IMR-90 (cell line): ENCODE data around the gene S100A12. TPM values are rescaled to one million over a fixed set of nuclear protein-coding genes. Genes with fewer than 3 reads are reported as not detected.

Source experiments
- ATAC-seq: fragments of 200-7000 bp; cut with Tn5 transposase; 2 replicates; pipeline ENCODE4 v1.9.1; 2020; ENCODE audit warnings: low read depth, mild to moderate bottlenecking, moderate library complexity
- BruUV-seq: library from RNA; stranded (reverse); fragments of 400-500 nt; replicated peaks from 2 replicates; lab custom pipeline; 2021; lab: Mats Ljungman, UMichigan
- CTCF ChIA-PET: fragments of 300-600 bp; formaldehyde crosslinking; extraction: SDS; loops from one replicate; lab custom pipeline; 2021; ENCODE audit warnings: antibody characterized with exemption; lab: Yijun Ruan, JAX
- POLR2A ChIA-PET: fragments of 300-600 bp; sonication (Branson Sonifier 250); formaldehyde crosslinking; loops from one replicate; lab custom pipeline; 2022; ENCODE audit warnings: antibody characterized with exemption; ENCODE audit not compliant: unreplicated experiment; lab: Charles Lee
- DNase-seq: peaks from one replicate; pipeline ENCODE4 v3.0.0; 2013
- H2AFZ ChIP-seq: replicated peaks from 2 replicates; pipeline ENCODE3; 2013; ENCODE audit warnings: low read length, mild to moderate bottlenecking; ENCODE audit not compliant: poor library complexity
- H2AK5ac ChIP-seq: 2 replicates; pipeline ENCODE4 v1.6.1; 2013; ENCODE audit warnings: low read depth, low read length, inconsistent platforms
- H2AK9ac ChIP-seq: replicated peaks from 2 replicates; pipeline ENCODE3; 2013; ENCODE audit warnings: mild to moderate bottlenecking, low read depth, low read length, moderate library complexity; ENCODE audit not compliant: poor library complexity
- H2BK120ac ChIP-seq: 2 replicates; pipeline ENCODE4 v1.6.1; 2013; ENCODE audit warnings: low read depth, low read length, inconsistent platforms
- H2BK15ac ChIP-seq: 3 replicates; pipeline ENCODE4 v1.6.1; 2013; ENCODE audit warnings: low read depth, low read length, inconsistent platforms
- H2BK20ac ChIP-seq: 2 replicates; pipeline ENCODE4 v1.6.1; 2013; ENCODE audit warnings: low read depth, mild to moderate bottlenecking, inconsistent platforms, low read length, moderate library complexity
- H2BK5ac ChIP-seq: 2 replicates; pipeline ENCODE4 v1.6.1; 2013; ENCODE audit warnings: mild to moderate bottlenecking, low read depth, low read length, inconsistent platforms; ENCODE audit not compliant: poor library complexity, severe bottlenecking
- H3K14ac ChIP-seq: replicated peaks from 2 replicates; pipeline ENCODE4 v1.6.1; 2013; ENCODE audit warnings: low read depth, low read length, inconsistent platforms
- H3K18ac ChIP-seq: 2 replicates; pipeline ENCODE4 v1.6.1; 2013; ENCODE audit warnings: low read depth, low read length, control low read depth
- H3K23ac ChIP-seq: 2 replicates; pipeline ENCODE4 v1.6.1; 2013; ENCODE audit warnings: low read depth, low read length, inconsistent platforms
- H3K27ac ChIP-seq: 2 replicates; pipeline ENCODE4 v1.5.1; 2013; ENCODE audit warnings: mild to moderate bottlenecking, control low read depth, low read length; ENCODE audit not compliant: insufficient read depth
- H3K27me3 ChIP-seq: 2 replicates; pipeline ENCODE4 v1.6.1; 2013; ENCODE audit warnings: low read length; ENCODE audit not compliant: control insufficient read depth, insufficient read depth
- H3K36me3 ChIP-seq: 2 replicates; pipeline ENCODE4 v1.6.1; 2013; ENCODE audit warnings: low read length, mixed read lengths; ENCODE audit not compliant: control insufficient read depth, insufficient read depth
- H3K4ac ChIP-seq: 2 replicates; pipeline ENCODE4 v1.6.1; 2013; ENCODE audit warnings: low read depth, low read length, inconsistent platforms
- H3K4me1 ChIP-seq: 2 replicates; pipeline ENCODE4 v1.6.1; 2013; ENCODE audit warnings: low read length, mixed read lengths; ENCODE audit not compliant: control insufficient read depth, insufficient read depth
- H3K4me2 ChIP-seq: 2 replicates; pipeline ENCODE4 v1.6.1; 2013; ENCODE audit warnings: low read depth, mild to moderate bottlenecking, control low read depth, low read length, moderate library complexity
- H3K4me3 ChIP-seq: 2 replicates; pipeline ENCODE4 v1.5.1; 2013; ENCODE audit warnings: low read depth, mild to moderate bottlenecking, control low read depth, low read length, moderate library complexity; ENCODE audit not compliant: insufficient read depth
- H3K56ac ChIP-seq: 2 replicates; pipeline ENCODE4 v1.6.1; 2013; ENCODE audit warnings: low read length, inconsistent platforms; ENCODE audit not compliant: insufficient read depth; ENCODE audit errors: extremely low read depth
- H3K79me1 ChIP-seq, 2 experiments: 2 replicates each; pipeline ENCODE4 v1.6.1; 2013; ENCODE audit warnings: low read length in 2 of 2, inconsistent platforms in 1 of 2, low read depth in 1 of 2
- H3K9ac ChIP-seq: 2 replicates; pipeline ENCODE4 v1.6.1; 2013; ENCODE audit warnings: low read depth, low read length, control low read depth
- H3K9me1 ChIP-seq: 2 replicates; pipeline ENCODE4 v1.6.1; 2013; ENCODE audit warnings: low read length, inconsistent platforms; ENCODE audit not compliant: insufficient read depth
- H3K9me3 ChIP-seq: 2 replicates; pipeline ENCODE4 v1.6.1; 2013; ENCODE audit warnings: low read length; ENCODE audit not compliant: control insufficient read depth, insufficient read depth
- H4K20me1 ChIP-seq: 2 replicates; pipeline ENCODE4 v1.6.1; 2013; ENCODE audit warnings: low read length, inconsistent platforms; ENCODE audit not compliant: insufficient read depth
- H4K5ac ChIP-seq: 2 replicates; pipeline ENCODE4 v1.6.1; 2013; ENCODE audit warnings: mild to moderate bottlenecking, low read depth, low read length, control low read depth
- H4K8ac ChIP-seq, 2 experiments: 2 replicates each; pipeline ENCODE4 v1.6.1; 2013; ENCODE audit warnings: low read depth in 2 of 2, low read length in 2 of 2, control low read depth in 1 of 2, inconsistent platforms in 1 of 2
- H4K91ac ChIP-seq: 2 replicates; pipeline ENCODE4 v1.6.1; 2013; ENCODE audit warnings: low read depth, low read length, inconsistent platforms; ENCODE audit not compliant: insufficient read depth
- CHD1 ChIP-seq: IDR thresholded peaks from 2 replicates; pipeline ENCODE4 v1.6.1; 2012; ENCODE audit warnings: low read depth, low read length, improper control_type of control experiment
- CTCF ChIP-seq: conservative IDR thresholded peaks from 2 replicates; pipeline ENCODE4 v1.5.1; 2012; ENCODE audit warnings: mild to moderate bottlenecking, low read depth, low read length, improper control_type of control experiment
- FOS ChIP-seq: fragments of 150-350 bp; IDR thresholded peaks from 2 replicates; pipeline ENCODE4 v1.6.1; 2016; ENCODE audit warnings: low read depth, low read length
- MAZ ChIP-seq: IDR thresholded peaks from 2 replicates; pipeline ENCODE4 v1.6.1; 2012; ENCODE audit warnings: low read depth, mild to moderate bottlenecking, low read length, improper control_type of control experiment, moderate library complexity, borderline replicate concordance
- NFE2L2 ChIP-seq: fragments of 150-350 bp; IDR thresholded peaks from 2 replicates; pipeline ENCODE4 v1.6.1; 2016; ENCODE audit warnings: low read depth, mild to moderate bottlenecking, low read length
- RAD21 ChIP-seq: IDR thresholded peaks from 2 replicates; pipeline ENCODE4 v1.6.1; 2012; ENCODE audit warnings: low read length, improper control_type of control experiment
- RFX5 ChIP-seq: IDR thresholded peaks from 2 replicates; pipeline ENCODE4 v1.8.0; 2012; ENCODE audit warnings: low read depth, mild to moderate bottlenecking, low read length, moderate library complexity
- WGBS, 2 experiments: methylation state at CpG; one replicate each; pipeline versions ENCODE4 v1.1.5 to v1.1.7; 2013; ENCODE audit warnings: missing lambda C conversion rate in 2 of 2; ENCODE audit not compliant: insufficient read length in 1 of 2; ENCODE audit errors: extremely low coverage in 2 of 2; 5-methylcytosine and 5-hydroxymethylcytosine counted together
- dilution Hi-C: fragments of 300-500 bp; cut with HindIII; formaldehyde crosslinking; loops from one replicate; pipeline ENCODE4 v1.14.3; 2018; ENCODE audit warnings: low sequenced_read_pairs; ENCODE audit not compliant: unreplicated experiment
- in situ Hi-C: fragments of 300-500 bp; cut with MboI; formaldehyde crosslinking; loops from 3 replicates; pipeline ENCODE4 v1.14.3; 2019; ENCODE audit warnings: low sequenced_read_pairs, inconsistent platforms, mixed read lengths
- intact Hi-C: fragments of 100-400 bp; cut with micrococcal nuclease; formaldehyde crosslinking; loops from 2 replicates; pipeline ENCODE4 v1.10.0; 2022
- polyA plus RNA-seq, 3 experiments: library from polyadenylated mRNA; depleted of rRNA; stranded (reverse); fragments of >200 nt; gene quantifications; 2 replicates each; pipeline ENCODE4 v1.2.3, GENCODE V29; 2012; ENCODE audit warnings: low replicate concordance in 1 of 3
- total RNA-seq: library from RNA; depleted of rRNA; stranded (reverse); fragments of >200 nt; gene quantifications from 2 replicates; pipeline ENCODE4 v1.2.3, GENCODE V29; 2012

S100A12 gene
- total and polyA plus RNA-seq, 2 of the 4 experiments (the other 2 are of a cell fraction) = not detected

GRCh38 chr1:153392258-153392657 is 16.8 kb upstream of the S100A12 start:
- Histone ChIP-seq H3K9me3 (no peaks in the 10 kb centered on the region), H3K4me2 (no peak overlapping the region), H3K14ac (no peak overlapping the region), H3K56ac (no peak overlapping the region), H2BK5ac (no peak overlapping the region), H2BK15ac (no peak overlapping the region), H4K20me1 (no peaks in the 10 kb centered on the region), H3K18ac (no peak overlapping the region), H3K4me1 (no peaks in the 10 kb centered on the region), H4K91ac (no peak overlapping the region), H2BK20ac (no peak overlapping the region), H4K5ac (no peak overlapping the region), H2BK120ac (no peak overlapping the region), H3K9ac (no peak overlapping the region), H3K4me3 (no peak overlapping the region), H2AK9ac (no peak overlapping the region), H3K4ac (no peak overlapping the region), H3K27me3 (peaks cover 3% of the 10 kb centered on the region; the same call in 1 of the 2 replicates), H3K36me3 (no peaks in the 10 kb centered on the region), H3K27ac (no peak overlapping the region), H2AK5ac (no peak overlapping the region), H4K8ac (no peak overlapping the region), H3K79me1 (no peaks in the 10 kb centered on the region), H2AFZ (no peak overlapping the region), H3K23ac (no peak overlapping the region), H3K9me1 (no peaks in the 10 kb centered on the region)
- dilution Hi-C loops (no loop called here), intact Hi-C loops (no loop called here), in situ Hi-C loops (no loop called here)
- no TSS peak for BruUV-seq
- CTCF ChIA-PET = no interaction called here
- ATAC-seq (no peak), DNase-seq (no peak)
- POLR2A ChIA-PET = no interaction called here
- no CpG with 5 or more reads among the region's 3 CpGs for WGBS, 2 experiments
- TF ChIP-seq NFE2L2 (no peak), CTCF (no peak), FOS (no peak), MAZ (no peak), RFX5 (no peak), CHD1 (no peak), RAD21 (no peak)
